ENCODE data around the gene RNF213.
"Not testable (repeated sequence)": the region's sequence is repeated elsewhere in the genome, so short reads cannot be mapped to it uniquely, and the experiment has no call there.

Gene RNF213

DNA sequence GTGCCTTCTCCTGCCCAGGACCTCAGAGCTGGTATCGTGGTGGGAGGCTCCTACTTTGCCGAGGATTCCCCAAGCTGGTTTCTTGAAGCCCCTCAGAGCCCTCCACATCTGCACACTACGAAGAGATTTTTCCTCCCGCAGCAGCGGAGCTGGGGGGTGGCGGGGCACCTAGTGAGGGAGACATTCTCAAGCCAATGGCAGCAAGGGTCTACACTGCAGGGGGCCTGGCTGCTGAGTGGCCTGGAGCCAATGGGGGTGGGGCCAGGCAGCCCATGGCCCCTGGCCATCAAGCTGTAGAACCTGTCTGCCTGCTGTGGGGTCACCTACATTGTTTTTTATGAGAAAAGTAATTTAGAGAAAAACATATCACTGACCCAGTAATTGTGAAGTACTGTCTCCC lies 35.4 kb upstream of the RNF213 start:
- DNase-seq = no peak

DNA sequence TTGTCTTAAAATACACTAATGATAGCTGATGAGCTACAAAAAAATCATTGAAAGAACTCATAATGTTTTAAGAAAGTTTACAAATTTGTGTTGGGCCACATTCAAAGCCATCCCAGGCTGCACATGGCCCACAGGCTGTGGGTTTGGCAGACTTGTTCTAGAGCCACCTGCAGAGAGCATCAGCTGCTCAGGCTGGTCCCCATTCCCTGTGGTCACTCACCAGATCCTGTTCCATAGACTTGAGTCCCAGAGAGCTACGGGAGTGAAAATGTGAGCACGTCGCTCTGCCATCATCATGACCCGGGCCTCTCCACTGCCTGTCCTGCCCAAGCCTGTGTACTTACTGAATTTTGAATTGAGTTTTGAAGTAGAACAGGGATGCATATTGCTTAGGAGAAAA lies 33.5 kb upstream of the RNF213 start:
- DNase-seq = no peak

DNA sequence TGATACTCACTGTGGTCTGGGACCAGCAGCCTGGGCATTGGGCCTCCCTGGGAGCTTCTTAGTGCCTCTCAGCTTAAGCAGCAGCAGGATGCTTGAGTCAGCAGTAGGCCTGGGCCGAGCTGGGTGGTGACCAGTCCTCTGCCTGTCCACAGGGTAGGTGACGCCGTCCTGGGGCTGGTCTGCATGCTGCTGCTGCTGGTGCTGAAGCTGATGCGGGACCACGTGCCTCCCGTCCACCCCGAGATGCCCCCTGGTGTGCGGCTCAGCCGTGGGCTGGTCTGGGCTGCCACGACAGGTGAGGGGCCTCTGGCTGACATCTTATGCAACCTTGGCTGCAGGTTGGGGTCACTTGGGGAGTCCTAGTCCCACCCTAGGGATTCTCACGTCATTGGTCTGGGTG lies 33.0 kb upstream of the RNF213 start:
- no peak for DNase-seq

DNA sequence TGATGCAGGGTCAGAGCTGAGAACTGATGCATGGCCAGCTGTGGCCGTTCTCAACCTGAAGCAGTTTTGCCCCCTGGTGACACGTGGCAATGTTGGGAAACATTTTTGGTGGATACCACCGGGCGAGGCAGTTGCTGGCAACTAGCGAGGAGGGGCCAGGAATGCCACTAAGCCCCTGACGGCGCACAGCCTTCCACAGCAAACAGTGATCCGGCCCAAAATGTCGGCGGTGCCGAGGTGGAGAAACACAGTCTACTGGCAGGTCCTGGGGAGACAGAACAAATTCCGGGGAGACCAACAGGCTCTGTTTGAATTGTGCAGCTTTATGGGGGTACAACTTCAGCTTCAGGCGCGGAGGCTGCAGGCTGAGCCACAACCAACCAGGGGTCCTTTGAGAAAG lies 32.2 kb upstream of the RNF213 start:
- DNase-seq = no peak

DNA sequence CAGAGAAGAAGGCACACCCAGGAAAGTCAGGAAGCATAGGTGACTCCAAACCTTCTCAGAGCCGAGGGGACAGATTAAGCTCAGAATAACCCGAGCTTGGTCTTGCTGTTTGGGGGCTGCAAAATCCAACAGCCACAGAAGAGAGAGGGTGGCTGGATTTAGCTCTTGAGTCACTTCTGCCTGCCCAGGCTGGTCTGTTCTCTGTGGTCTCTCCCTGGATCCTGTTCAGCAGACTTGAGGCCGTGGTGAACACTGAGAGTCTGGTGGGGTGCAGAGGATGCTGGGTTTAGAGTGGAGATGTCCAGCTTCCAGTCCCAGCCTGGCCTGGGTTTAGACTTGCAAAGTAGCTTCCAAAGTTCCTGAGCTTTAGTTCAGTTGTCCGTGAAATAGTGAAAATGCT lies 31.6 kb upstream of the RNF213 start:
- no peak for DNase-seq

DNA sequence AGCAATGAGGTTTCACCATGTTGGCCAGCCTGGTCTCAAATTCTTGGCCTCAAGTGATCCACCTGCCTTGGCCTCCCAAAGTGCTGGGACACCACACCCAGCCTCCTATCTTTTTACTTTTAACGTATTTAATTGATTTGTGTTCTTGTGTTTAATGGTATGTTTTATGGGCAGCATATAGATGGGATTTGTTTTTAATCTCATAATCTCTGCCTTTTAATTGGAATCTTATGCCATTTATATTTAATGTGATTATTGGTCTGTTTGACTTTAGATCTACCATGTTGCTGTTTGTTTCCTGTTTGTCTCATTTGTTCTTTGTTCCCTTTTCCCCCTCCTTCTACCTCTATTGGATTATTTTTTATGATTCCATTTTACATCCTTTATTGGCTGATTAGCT lies 28.2 kb upstream of the RNF213 start:
- DNase-seq = no peak

DNA sequence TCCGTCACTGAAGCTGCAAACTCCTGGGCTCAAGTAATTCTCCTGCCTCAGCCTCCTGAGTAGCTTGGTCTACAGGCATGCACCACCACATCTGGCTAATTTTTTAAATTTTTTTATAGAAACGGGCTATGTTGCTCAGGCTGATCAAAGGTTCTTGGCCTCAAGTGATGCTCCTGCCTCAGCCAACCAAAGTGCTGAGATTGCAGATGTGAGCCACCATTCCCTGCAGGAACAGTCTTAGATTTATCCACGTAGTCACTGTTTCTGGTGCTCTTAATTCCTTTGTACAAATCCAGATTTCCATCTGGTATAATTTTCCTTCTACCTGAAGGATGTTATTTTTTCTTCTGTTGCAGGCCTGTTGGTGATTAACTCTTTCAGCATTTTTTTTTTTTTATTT lies 27.4 kb upstream of the RNF213 start:
- DNase-seq = no peak

DNA sequence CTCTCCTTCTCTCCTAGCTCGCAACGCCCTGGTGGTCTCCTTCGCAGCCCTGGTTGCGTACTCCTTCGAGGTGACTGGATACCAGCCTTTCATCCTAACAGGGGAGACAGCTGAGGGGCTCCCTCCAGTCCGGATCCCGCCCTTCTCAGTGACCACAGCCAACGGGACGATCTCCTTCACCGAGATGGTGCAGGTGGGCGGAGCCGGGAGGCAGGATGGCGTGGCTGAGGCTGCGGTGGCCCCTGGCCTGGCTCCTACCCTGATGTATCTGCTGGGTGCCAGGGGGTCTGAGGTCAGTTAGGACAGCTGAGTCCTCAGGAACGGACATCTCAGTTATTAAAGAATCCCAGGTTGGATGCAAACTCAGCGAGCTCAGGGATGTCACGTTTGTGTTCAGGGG lies 23.7 kb upstream of the RNF213 start:
- no peak for DNase-seq

DNA sequence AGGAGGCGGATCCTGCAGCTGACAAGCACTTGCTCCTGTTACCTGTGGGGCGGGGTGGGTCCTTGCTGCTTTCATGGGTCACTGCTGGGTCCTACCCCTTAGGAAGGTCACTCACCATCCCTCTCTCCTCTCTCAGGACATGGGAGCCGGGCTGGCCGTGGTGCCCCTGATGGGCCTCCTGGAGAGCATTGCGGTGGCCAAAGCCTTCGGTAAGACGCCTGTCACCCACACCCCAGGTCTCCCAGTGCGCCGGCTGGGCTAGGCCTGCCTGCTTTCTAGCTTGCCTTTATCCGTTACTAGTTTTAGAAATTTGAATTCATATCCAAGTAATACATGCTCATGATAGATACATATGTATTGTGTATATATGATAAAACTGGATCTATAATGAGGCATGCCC lies 23.3 kb upstream of the RNF213 start:
- no peak for DNase-seq

DNA sequence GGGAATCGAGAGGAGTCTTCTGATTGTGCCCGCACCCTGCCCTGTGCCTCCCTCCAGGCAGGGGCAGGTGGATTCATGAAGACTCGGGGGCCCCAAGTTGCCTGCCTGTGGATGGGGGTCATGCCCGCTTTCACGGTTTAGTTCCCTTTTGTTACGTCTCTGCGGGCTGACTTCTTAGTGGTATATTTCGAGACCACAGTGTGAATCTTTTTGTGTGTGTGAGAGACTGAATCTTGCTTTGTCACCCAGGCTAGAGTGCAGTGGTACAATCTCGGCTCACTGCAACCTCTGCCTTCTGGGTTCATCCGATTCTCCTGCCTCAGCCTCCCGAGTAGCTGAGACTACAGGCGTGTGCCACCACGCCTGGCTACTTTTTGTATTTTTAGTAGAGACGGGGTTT lies 18.1 kb upstream of the RNF213 start:
- no peak for DNase-seq

DNA sequence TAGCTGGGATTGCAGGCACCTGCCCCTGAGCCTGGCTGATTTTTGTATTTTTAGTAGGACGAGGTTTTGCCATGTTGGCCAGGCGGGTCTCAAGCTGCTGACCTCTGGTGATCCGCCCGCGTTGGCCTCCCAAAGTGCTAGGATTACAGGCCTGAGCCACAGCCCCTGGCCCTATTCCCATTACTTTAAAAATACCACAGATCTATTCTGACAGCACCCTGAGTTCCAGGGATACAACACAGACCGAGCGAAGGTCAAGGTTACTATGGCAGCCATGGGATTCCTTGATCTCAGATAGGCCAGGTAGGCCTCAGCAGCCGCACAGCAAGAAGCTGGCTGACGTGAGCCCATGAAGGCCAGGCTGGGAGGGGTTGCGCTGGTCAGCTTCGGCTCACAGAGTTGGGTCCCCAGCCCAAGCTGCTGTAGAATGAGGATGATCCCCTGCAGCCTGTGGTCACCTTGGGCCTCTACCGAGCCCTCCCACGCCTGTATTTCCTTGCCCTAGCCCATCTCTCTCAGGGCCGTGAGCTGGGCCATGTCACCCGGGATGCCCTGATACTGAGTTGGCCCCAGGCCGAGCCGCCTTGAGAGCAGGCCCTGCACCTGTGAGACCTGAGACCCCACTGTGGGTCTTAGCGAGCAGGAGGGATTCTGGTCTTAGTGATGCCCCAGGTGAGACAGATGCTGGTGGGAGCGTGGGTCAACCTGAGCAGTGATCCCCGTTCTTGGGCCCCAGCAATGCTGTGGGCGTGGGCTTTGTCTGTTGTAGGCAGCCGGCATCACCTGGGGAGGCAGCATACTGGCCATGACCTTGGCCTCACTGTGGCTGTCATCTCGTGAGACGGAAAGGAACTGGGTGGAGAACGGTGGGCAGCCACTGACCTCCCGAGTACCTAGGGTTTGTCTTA lies 16.9 kb upstream of the RNF213 start:
- no peak for DNase-seq

DNA sequence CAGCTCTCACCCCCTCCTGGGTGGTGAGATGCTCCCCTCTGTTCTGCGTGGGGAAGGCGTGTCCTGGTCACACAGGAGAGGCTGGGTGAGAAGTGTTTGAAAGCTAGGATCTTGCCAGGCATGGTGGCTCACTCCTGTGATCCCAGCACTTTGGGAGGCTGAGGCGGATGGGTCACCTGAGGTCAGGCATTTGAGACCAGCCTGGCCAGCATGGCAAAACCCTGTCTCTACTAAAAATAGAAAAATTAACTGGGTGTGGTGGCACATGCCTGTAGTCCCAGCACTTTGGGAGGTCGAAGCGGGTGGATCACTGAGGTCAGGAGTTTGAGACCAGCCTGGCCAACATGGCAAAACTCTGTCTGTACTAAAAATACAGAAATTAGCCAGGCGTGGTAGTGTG lies 16.2 kb upstream of the RNF213 start:
- DNase-seq = not testable (repeated sequence)

DNA sequence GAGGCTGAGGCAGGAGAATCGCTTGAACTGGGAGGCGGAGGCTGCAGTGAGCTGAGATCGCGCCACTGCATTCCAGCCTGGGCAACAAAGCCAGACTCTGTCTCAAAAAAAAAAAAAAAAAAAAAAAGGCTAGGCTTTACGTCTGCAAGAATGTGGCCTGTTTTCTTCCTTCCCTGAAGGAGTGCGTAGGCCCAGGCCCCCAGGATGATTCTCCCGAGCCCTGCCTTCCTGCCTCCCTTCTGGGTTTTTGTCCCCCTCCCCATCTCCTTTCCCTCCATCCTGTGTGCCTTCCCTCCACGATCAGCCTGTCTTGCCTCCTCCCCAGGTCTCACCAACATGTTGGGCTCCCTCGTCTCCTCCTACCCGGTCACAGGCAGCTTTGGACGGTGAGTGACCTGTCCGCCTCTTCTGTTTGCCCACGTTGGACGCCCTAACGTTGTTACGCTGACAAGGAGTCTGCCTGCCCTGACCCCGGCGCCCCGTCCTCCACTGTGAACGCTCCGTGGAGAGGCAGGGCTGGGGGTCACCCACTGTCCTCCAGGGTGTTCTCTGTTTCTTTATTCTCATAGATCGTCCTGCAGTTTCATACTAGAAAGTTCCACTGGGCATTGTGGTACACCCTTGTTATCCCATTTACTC lies 15.7 kb upstream of the RNF213 start:
- DNase-seq = no peak

DNA sequence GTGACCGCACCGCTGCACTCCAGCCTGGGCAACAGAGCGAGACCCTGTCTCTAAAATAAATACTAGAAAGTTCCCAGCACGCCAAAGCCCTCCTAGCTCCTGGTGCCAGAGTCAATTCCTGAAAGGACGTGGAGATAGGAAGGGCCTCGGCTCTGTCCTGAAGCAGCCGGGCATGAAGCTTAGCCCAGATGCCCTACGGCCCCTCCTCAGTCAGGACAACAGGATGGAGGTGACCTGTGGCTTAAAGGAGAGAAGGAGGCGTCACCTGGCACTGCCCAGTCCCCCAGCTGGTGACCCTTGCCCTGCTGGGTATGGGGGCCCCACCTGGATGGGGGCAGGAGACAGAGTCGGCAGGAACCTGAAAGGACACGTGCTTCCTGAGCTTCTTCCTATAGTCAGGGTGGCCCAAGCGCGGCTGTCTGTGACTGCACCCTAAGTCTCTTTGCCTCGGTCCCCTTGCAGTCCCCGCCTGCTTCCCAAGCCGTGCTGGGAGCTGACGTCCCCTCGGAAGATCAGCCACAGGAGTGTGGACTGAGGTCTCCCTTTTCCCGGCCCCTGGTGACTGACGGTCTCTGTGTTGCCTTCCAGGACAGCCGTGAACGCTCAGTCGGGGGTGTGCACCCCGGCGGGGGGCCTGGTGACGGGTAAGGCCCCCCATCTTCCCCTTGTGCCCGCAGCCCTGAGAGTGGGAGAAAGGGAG lies 14.9 kb upstream of the RNF213 start:
- no peak for DNase-seq

DNA sequence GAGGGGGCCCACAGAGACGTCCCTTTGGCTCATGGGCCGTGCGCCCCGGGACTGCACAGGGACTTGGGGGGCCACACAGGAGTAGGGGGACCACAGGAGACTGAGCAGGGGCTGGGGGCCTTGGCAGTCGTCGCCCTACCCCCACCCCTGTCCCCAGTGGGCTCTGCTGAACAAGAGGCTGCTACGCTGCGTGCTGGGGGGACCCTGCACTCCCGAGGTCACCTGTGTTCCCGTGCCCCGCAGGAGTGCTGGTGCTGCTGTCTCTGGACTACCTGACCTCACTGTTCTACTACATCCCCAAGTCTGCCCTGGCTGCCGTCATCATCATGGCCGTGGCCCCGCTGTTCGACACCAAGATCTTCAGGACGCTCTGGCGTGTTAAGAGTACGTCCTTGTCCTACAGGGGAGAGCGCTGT lies 14.4 kb upstream of the RNF213 start:
- no peak for DNase-seq

DNA sequence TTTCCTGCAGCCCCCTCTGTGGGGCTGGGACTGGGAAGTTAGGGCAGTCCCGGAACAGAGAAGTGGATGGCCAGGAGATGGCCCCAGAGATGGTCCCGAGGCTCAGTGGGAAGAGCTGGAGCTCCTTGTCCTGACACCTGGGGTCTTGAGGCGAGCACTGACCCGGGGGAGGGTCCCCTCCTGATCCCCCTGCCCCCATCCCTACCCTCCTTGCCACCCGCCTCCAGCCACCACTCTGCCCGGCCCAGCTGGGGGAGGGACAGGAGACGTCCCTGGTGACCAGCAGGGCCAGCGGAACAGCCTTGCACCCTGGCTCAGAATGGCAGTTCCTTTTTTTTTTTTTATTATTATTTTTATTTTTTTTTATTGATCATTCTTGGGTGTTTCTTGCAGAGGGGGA lies 13.9 kb upstream of the RNF213 start:
- no peak for DNase-seq

DNA sequence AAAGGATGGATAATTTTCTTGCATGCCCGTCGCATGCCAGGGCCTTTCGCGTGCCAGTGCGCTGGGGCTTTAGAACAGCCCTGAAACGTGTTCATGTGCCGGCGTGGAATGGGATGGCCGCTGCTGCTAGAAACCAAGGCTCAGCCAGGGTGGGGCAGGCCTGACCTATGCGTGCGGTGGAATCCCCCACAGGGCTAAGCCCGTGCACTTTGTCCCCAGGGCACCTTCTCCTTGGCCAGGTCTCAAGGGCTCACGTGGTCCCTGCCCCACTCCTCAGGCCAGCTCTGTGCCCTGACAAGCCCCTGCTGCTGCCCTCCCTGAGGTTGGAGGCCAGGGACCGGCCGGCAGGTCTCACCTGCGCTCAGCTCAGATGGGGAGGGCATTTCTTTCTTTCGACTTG lies 13.1 kb upstream of the RNF213 start:
- no peak for DNase-seq

DNA sequence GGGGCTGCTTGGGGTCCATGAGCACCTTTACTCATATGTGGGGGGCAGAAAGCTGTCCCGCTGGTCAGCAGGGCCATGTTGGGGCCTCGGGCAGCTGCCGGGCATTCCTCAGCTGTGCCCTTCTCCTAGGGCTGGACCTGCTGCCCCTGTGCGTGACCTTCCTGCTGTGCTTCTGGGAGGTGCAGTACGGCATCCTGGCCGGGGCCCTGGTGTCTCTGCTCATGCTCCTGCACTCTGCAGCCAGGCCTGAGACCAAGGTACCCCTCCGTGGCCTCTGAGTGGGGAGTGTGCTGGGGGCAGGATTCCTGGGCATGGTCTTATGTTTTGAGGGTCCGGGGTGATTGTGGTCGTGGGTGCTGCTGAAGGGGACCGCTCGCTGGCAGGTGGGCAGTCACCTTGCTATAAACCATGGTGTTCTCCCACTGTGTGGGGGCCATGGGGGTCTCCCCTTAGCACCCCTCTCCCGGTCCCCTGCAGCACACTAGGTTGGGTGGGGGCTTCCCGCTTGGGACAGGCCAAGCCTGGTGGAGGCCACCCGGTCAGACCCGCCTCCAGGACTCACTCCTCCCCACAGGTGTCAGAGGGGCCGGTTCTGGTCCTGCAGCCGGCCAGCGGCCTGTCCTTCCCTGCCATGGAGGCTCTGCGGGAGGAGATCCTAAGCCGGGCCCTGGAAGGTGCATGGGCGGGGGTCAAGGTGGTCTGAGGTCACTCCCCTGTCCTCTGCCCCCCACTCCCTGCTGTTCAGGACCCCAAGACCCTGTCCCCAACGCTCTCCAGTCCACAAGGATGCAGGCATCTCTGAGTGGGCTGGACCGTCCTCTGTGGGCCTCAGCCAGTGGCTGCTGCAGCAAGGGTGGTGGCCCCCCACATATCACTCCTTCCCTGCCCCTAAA lies 12.4 kb upstream of the RNF213 start:
- no peak for DNase-seq

DNA sequence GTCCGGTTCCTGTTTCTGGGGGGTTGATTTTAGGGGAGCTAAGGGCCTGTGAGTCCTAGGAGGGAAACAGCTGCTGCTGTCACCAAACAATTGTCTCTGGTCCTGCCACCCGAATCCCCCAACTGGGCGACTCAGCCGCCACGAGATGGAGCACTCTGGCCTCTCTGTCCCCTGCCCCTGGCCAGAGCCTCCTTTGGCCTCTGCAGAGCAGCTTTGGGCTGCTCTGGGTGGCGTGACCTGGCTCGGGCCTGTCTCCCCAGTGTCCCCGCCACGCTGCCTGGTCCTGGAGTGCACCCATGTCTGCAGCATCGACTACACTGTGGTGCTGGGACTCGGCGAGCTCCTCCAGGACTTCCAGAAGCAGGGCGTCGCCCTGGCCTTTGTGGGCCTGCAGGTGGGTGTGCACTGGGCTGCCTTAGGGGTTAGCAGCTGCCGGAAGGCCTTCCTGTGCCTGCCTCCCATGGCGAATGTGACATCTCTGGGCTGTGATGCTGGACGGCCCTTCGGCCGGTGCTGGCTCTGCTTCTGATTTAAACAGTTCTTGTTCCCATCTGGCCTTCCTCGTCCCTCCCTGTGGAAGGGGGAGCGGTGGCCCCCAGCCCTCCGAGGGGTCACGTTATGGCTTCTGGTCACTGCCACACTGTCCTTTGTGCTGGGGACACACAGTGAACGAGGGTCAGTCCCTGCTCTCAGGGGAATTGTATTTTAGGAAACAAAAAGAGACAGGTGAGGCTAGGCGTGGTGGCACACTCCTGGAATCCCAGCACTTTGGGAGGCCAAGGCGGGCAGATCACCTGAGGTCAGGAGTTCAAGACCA lies 11.6 kb upstream of the RNF213 start:
- no peak for DNase-seq

DNA sequence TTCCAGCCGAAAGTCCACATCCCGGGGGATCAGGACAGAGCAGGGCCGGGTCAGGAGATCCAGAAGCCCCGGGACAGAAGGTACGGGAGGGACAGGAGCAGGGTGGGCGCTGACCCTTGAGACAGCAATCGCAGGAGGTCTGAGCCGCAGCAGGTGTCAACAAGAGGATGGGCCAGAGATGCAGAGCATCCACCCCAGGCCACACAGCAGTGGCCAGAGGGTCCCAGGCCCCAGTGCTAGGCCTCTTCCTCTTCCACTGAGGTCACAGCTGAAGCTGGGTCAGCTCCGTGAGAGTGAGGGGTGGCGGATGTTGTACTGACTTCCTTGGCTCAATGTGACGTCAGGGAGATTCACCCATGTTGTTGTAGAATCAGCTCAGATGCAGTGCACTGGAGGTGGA lies 8.7 kb upstream of the RNF213 start:
- DNase-seq = no peak

DNA sequence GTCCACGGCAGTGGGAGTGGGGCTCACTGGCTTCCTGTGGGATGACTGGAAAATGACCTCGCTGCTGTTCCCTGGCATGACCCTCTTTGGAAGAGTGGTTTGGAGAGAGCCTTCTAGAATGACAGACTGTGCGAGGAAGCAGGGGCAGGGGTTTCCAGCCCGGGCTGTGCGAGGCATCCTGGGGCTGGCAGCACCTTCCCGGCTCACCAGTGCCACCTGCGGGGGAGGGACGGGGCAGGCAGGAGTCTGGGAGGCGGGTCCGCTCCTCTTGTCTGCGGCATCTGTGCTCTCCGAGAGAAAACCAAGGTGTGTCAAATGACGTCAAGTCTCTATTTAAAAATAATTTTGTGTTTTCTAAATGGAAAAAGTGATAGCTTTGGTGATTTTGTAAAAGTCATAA lies 7.8 kb upstream of the RNF213 start:
- DNase-seq = peak; percentile 94
